Measurements from ENCODE around the gene FHIT. TPM values are rescaled to one million over a fixed set of nuclear protein-coding genes. Genes with fewer than 3 reads are reported as not detected.

The FHIT gene
- polyA plus RNA-seq, 1 experiment = 0.11 TPM

- H3K4me3 ChIP-seq (ENCODE audit: low read depth, low read length) = no peak overlapping the region
- CTCF ChIA-PET = interaction anchor here (1.4 to 1.5 kb wide), 2 partner anchors 22 to 45 kb away, joined by 3 read pairs; no protein-coding TSS in a partner anchor
- H3K27me3 ChIP-seq (ENCODE audit: control insufficient read depth, insufficient read depth, low read length) = no peaks in the 10 kb centered on the region
- TF ChIP-seq CTCF (IDR thresholded peaks at IDR 0.05; ENCODE audit: insufficient read depth, low read depth, low read length) = no peak
- no peaks in the 10 kb centered on the region for H3K36me3 ChIP-seq (ENCODE audit: control insufficient read depth, insufficient read depth, low read length)
- DNase-seq (ENCODE audit: low read depth) = no peak
- POLR2A ChIA-PET = no interaction called here
These were observed 673.7 kb downstream of the FHIT start for GRCh38 chr3:60577601-60578000.

GRCh38 chr3:60575718-60576272, 675.5 kb downstream of the FHIT start:
- H3K36me3 ChIP-seq (ENCODE audit: control insufficient read depth, insufficient read depth, low read length) = no peaks in the 10 kb centered on the region
- CTCF ChIA-PET = interaction anchor here (0.6 kb wide), 1 partner anchor 263 kb away, joined by 3 read pairs; no protein-coding TSS in a partner anchor
- POLR2A ChIA-PET = no interaction called here
- no peak for TF ChIP-seq CTCF (IDR thresholded peaks at IDR 0.05; ENCODE audit: insufficient read depth, low read depth, low read length)
- H3K4me3 ChIP-seq (ENCODE audit: low read depth, low read length) = no peak overlapping the region
- no peak for DNase-seq (ENCODE audit: low read depth)
- no peaks in the 10 kb centered on the region for H3K27me3 ChIP-seq (ENCODE audit: control insufficient read depth, insufficient read depth, low read length)

- no peak for TF ChIP-seq CTCF (IDR thresholded peaks at IDR 0.05; ENCODE audit: insufficient read depth, low read depth, low read length)
- CTCF ChIA-PET = interaction anchor here (1.3 kb wide), 1 partner anchor 34 kb away, joined by 3 read pairs; no protein-coding TSS in a partner anchor
- H3K4me3 ChIP-seq (ENCODE audit: low read depth, low read length) = no peak overlapping the region
These were observed 677.0 kb downstream of the FHIT start for GRCh38 chr3:60574046-60574769.

GRCh38 chr3:60573494-60573893, 677.8 kb downstream of the FHIT start:
- ChIA-PET POLR2A (no interaction called here), CTCF (interaction anchor here (1.3 kb wide), 1 partner anchor 35 kb away, joined by 3 read pairs; no protein-coding TSS in a partner anchor)
- DNase-seq (ENCODE audit: low read depth) = no peak

More at GRCh38 chr3:60574046-60574769, 677.0 kb downstream of the FHIT start:
- no peaks in the 10 kb centered on the region for H3K36me3 ChIP-seq (ENCODE audit: control insufficient read depth, insufficient read depth, low read length)
- POLR2A ChIA-PET = no interaction called here
- DNase-seq (ENCODE audit: low read depth) = no peak
- no peaks in the 10 kb centered on the region for H3K27me3 ChIP-seq (ENCODE audit: control insufficient read depth, insufficient read depth, low read length)

More at GRCh38 chr3:60573494-60573893, 677.8 kb downstream of the FHIT start:
- H3K27me3 ChIP-seq (ENCODE audit: control insufficient read depth, insufficient read depth, low read length) = no peaks in the 10 kb centered on the region
- H3K4me3 ChIP-seq (ENCODE audit: low read depth, low read length) = no peak overlapping the region
- H3K36me3 ChIP-seq (ENCODE audit: control insufficient read depth, insufficient read depth, low read length) = no peaks in the 10 kb centered on the region
- TF ChIP-seq CTCF (IDR thresholded peaks at IDR 0.05; ENCODE audit: insufficient read depth, low read depth, low read length) = no peak

All from BJ (cell line).